CD4-positive, alpha-beta T cell treated with Interferon alpha-2 for 1 hour (primary cell): ENCODE results near the gene APOA4.
A peak's percentile ranks its signal among the peaks of the same experiment; 100 is the strongest.

Experiments used
- DNase-seq, 2 donors: peaks; one replicate each; pipeline ENCODE4 v3.0.0-alpha.2; 2020 to 2022

Gene APOA4

GRCh38 chr11:116798368-116798767 lies 24.7 kb downstream of the APOA4 start:
- no peak for DNase-seq

- no peak for DNase-seq
Observed at GRCh38 chr11:116797816-116798215, 25.3 kb downstream of the APOA4 start.

- DNase-seq: no peak
Observed at GRCh38 chr11:116796548-116796947, 26.6 kb downstream of the APOA4 start.

GRCh38 chr11:116794851-116795250 lies 28.3 kb downstream of the APOA4 start:
- DNase-seq: no peak

- no peak for DNase-seq
Observed at GRCh38 chr11:116793772-116794097, 29.4 kb downstream of the APOA4 start.

GRCh38 chr11:116792869-116793771 lies 30.0 kb downstream of the APOA4 start:
- no peak for DNase-seq

- no peak for DNase-seq
Observed at GRCh38 chr11:116792144-116792868, 30.8 kb downstream of the APOA4 start.

GRCh38 chr11:116791813-116792143 lies 31.3 kb downstream of the APOA4 start, which contains the start of gene APOA5:
Gene APOA5, minus strand, starts transcription at chr11:116791879. Its CDS starts 19 bp downstream, at chr11:116791860.
- no peak for DNase-seq

- DNase-seq: peak; percentile 67 to 80
Observed at GRCh38 chr11:116791002-116791812, 31.9 kb downstream of the APOA4 start.

GRCh38 chr11:116790167-116791001 lies 32.7 kb downstream of the APOA4 start:
- DNase-seq: no peak

GRCh38 chr11:116788975-116789374 lies 34.1 kb downstream of the APOA4 start:
- no peak for DNase-seq

- no peak for DNase-seq
Observed at GRCh38 chr11:116788534-116788933, 34.6 kb downstream of the APOA4 start.

- peak; percentile 84 to 90 for DNase-seq
Observed at GRCh38 chr11:116787786-116788486, 35.2 kb downstream of the APOA4 start, which contains the start of gene ZPR1. Gene ZPR1, minus strand, starts transcription at chr11:116788023. Its CDS starts 33 bp downstream, at chr11:116787990.

GRCh38 chr11:116787436-116787785 lies 35.7 kb downstream of the APOA4 start:
- DNase-seq: no peak

- DNase-seq: no peak
Observed at GRCh38 chr11:116786966-116787365, 36.1 kb downstream of the APOA4 start.

GRCh38 chr11:116786326-116786725 lies 36.8 kb downstream of the APOA4 start:
- DNase-seq: no peak

GRCh38 chr11:116782728-116783127 lies 40.4 kb downstream of the APOA4 start:
- DNase-seq: no peak

- DNase-seq: no peak
Observed at GRCh38 chr11:116778556-116778955, 44.5 kb downstream of the APOA4 start.

- no peak for DNase-seq
Observed at GRCh38 chr11:116777056-116777455, 46.0 kb downstream of the APOA4 start.

- DNase-seq: no peak
Observed at GRCh38 chr11:116776522-116776984, 46.6 kb downstream of the APOA4 start.

GRCh38 chr11:116775975-116776374 lies 47.1 kb downstream of the APOA4 start:
- no peak for DNase-seq

GRCh38 chr11:116774661-116775060 lies 48.4 kb downstream of the APOA4 start:
- DNase-seq: no peak
